ENCODE results near the gene ZNF407.

GRCh38 chr18:74946646-74947375 lies 349.1 kb downstream of the ZNF407 start:
- no peak for TF ChIP-seq POLR2A (IDR thresholded peaks at IDR 0.05)
- TF ChIP-seq, protein P1, sequence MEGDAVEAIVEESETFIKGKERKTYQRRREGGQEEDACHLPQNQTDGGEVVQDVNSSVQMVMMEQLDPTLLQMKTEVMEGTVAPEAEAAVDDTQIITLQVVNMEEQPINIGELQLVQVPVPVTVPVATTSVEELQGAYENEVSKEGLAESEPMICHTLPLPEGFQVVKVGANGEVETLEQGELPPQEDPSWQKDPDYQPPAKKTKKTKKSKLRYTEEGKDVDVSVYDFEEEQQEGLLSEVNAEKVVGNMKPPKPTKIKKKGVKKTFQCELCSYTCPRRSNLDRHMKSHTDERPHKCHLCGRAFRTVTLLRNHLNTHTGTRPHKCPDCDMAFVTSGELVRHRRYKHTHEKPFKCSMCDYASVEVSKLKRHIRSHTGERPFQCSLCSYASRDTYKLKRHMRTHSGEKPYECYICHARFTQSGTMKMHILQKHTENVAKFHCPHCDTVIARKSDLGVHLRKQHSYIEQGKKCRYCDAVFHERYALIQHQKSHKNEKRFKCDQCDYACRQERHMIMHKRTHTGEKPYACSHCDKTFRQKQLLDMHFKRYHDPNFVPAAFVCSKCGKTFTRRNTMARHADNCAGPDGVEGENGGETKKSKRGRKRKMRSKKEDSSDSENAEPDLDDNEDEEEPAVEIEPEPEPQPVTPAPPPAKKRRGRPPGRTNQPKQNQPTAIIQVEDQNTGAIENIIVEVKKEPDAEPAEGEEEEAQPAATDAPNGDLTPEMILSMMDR (IDR thresholded peaks at IDR 0.05) = no peak
- TF ChIP-seq EP300 (IDR thresholded peaks at IDR 0.05) = no peak
